WTC11 (cell line): ENCODE data around the gene KRT7. TPM values are rescaled to one million over a fixed set of nuclear protein-coding genes. Genes with fewer than 3 reads are reported as not detected.

Source experiments
- ATAC-seq: fragments of 200-7000 bp; cut with Tn5 transposase; 2 replicates; pipeline ENCODE4 v1.10.0; 2021; ENCODE audit warnings: mild to moderate bottlenecking, moderate library complexity
- CTCF ChIA-PET: fragments of 300-600 bp; sonication (Branson Sonifier 250); formaldehyde crosslinking; loops from one replicate; lab custom pipeline; 2021; ENCODE audit warnings: antibody characterized with exemption; lab: Charles Lee
- POLR2A ChIA-PET: fragments of 350-600 bp; sonication (Branson Sonifier 250); formaldehyde crosslinking; loops from one replicate; lab custom pipeline; 2021; ENCODE audit warnings: antibody characterized with exemption; lab: Charles Lee
- DNase-seq: peaks from one replicate; pipeline ENCODE4 v3.0.0; 2021; ENCODE audit warnings: low spot score
- H3K27ac Mint-ChIP-seq: 2 replicates; pipeline ENCODE4 v1.8.0; 2021; ENCODE audit warnings: mixed read lengths
- H3K27me3 Mint-ChIP-seq: 2 replicates; pipeline ENCODE4 v1.8.0; 2021; ENCODE audit warnings: low read depth, mild to moderate bottlenecking, moderate library complexity, mixed read lengths
- H3K36me3 Mint-ChIP-seq: 2 replicates; pipeline ENCODE4 v1.8.0; 2021; ENCODE audit warnings: mixed read lengths
- H3K4me1 Mint-ChIP-seq: 2 replicates; pipeline ENCODE4 v1.8.0; 2022; ENCODE audit warnings: mixed read lengths
- H3K4me3 Mint-ChIP-seq: 2 replicates; pipeline ENCODE4 v1.8.0; 2021; ENCODE audit warnings: mild to moderate bottlenecking, moderate library complexity, mixed read lengths
- H3K9me3 Mint-ChIP-seq: 2 replicates; pipeline ENCODE4 v1.8.0; 2021; ENCODE audit warnings: mixed read lengths
- AR ChIP-seq: fragments of 250-450 bp; sonication (Bioruptor Pico); IDR thresholded peaks from 2 replicates; pipeline ENCODE4 v1.9.0; 2021; ENCODE audit warnings: mild to moderate bottlenecking
- ETV6 ChIP-seq: sonication (generic); formaldehyde crosslinking; IDR thresholded peaks from 2 replicates; pipeline ENCODE4 v1.8.1; 2022; ENCODE audit warnings: mild to moderate bottlenecking, missing genetic modification reagents
- GTF2I ChIP-seq: fragments of 250-450 bp; sonication (Bioruptor Pico); conservative IDR thresholded peaks from 2 replicates; pipeline ENCODE4 v1.4.0; 2021; ENCODE audit warnings: mild to moderate bottlenecking
- HMGA2 ChIP-seq: fragments of 250-450 bp; sonication (Bioruptor Pico); IDR thresholded peaks from 2 replicates; pipeline ENCODE4 v1.4.0; 2021; ENCODE audit warnings: mild to moderate bottlenecking, moderate library complexity
- JAZF1 ChIP-seq: fragments of 250-450 bp; sonication (Bioruptor Pico); IDR thresholded peaks from 2 replicates; pipeline ENCODE4 v1.9.0; 2021; ENCODE audit warnings: moderate library complexity, mild to moderate bottlenecking, inconsistent platforms
- NFATC4 ChIP-seq: fragments of 250-450 bp; sonication (Bioruptor Pico); IDR thresholded peaks from 2 replicates; pipeline ENCODE4 v1.9.0; 2021; ENCODE audit warnings: mild to moderate bottlenecking
- NFE2L1 ChIP-seq: sonication (generic); formaldehyde crosslinking; IDR thresholded peaks from 2 replicates; pipeline ENCODE4 v1.8.1; 2023; ENCODE audit warnings: missing genetic modification reagents
- NR3C1 ChIP-seq: sonication (generic); formaldehyde crosslinking; conservative IDR thresholded peaks from 2 replicates; pipeline ENCODE4 v1.8.1; 2023; ENCODE audit warnings: low read depth, mild to moderate bottlenecking, missing genetic modification reagents
- RORB ChIP-seq: fragments of 250-450 bp; sonication (Bioruptor Pico); IDR thresholded peaks from 2 replicates; pipeline ENCODE4 v1.9.0; 2021; ENCODE audit warnings: mild to moderate bottlenecking
- SMAD3 ChIP-seq: sonication (generic); formaldehyde crosslinking; IDR thresholded peaks from 2 replicates; pipeline ENCODE4 v1.8.0; 2022; ENCODE audit warnings: missing genetic modification reagents, mild to moderate bottlenecking, borderline replicate concordance
- SMAD4 ChIP-seq: sonication (generic); formaldehyde crosslinking; IDR thresholded peaks from 2 replicates; pipeline ENCODE4 v1.8.0; 2022; ENCODE audit warnings: mild to moderate bottlenecking, missing genetic modification reagents
- TP53 ChIP-seq: sonication (generic); formaldehyde crosslinking; IDR thresholded peaks from 2 replicates; pipeline ENCODE4 v1.8.1; 2023; ENCODE audit warnings: mild to moderate bottlenecking, missing genetic modification reagents
- USF2 ChIP-seq: sonication (generic); formaldehyde crosslinking; IDR thresholded peaks from 2 replicates; pipeline ENCODE4 v1.8.1; 2023; ENCODE audit warnings: mild to moderate bottlenecking, missing genetic modification reagents, moderate library complexity
- ZNF416 ChIP-seq: fragments of 250-450 bp; sonication (Bioruptor Pico); IDR thresholded peaks from 2 replicates; pipeline ENCODE4 v1.9.0; 2021; ENCODE audit warnings: mild to moderate bottlenecking, inconsistent platforms
- ZSCAN18 ChIP-seq: fragments of 250-450 bp; sonication (Bioruptor Pico); IDR thresholded peaks from 2 replicates; pipeline ENCODE4 v2.1.2; 2022; ENCODE audit warnings: mild to moderate bottlenecking, moderate library complexity
- total RNA-seq: library from RNA; stranded (reverse); gene quantifications from 3 replicates; pipeline ENCODE4 v1.2.3, GENCODE V29; 2021
- TF ChIP-seq, protein P1 (sequence below): sonication (generic); formaldehyde crosslinking; IDR thresholded peaks from 2 replicates; pipeline ENCODE4 v1.8.1; 2023; ENCODE audit warnings: mild to moderate bottlenecking, missing genetic modification reagents, borderline replicate concordance
- TF ChIP-seq, protein P2 (sequence below): sonication (generic); formaldehyde crosslinking; IDR thresholded peaks from 2 replicates; pipeline ENCODE4 v1.8.0; 2022; ENCODE audit warnings: mild to moderate bottlenecking, missing genetic modification reagents
- TF ChIP-seq, protein P3 (sequence below): fragments of 250-450 bp; sonication (Bioruptor Pico); IDR thresholded peaks from 2 replicates; pipeline ENCODE4 v1.9.0; 2021; ENCODE audit warnings: moderate library complexity, mild to moderate bottlenecking, inconsistent platforms, borderline replicate concordance

Gene KRT7
- total RNA-seq, 1 experiment from 2014 or later = 10.6 TPM

DNA sequence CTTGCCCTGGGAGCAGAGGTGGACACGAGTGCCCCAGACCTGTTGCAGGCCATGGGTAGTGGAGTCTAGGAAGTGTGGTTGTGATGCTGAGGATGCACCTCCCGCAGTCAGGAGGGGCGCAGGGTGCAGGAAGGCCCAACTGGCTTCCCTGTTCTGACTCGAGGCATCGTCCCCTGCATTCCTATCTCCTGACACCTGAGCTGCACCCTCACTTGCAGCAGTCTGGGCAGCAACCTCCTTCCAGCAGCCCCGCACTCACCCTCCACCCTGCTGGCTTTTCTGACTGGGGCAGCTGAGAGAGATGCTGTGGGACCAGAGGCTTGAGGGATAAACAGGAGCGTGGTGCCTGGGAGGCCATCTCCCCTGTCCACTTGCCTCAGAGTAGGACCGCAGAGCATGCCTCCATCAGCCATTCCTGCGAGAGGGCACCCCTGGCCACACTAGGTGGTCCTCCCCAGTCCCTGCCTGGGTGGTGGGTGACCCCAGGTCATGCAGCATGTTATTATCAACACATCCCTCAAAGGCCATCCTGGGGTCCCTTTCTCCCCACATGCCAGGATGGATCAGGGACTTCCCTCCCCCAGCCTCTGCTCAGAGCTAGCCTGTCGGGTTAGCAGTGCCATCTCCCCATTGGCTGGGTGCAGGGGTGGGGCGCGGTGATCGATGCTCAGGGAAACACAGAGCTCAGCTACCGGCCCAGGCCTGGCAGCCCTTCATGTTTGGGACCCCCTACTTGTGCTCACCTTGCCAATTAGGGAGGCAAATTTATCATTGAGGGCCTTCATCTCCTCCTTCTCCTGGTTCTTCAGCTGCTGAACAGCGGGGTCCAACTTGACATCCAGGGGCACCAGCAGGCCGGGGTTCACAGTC, 41.9 kb upstream of the KRT7 start (continued):
- TF ChIP-seq NFATC4 (CRISPR knock-in tag) (no peak), RORB (CRISPR knock-in tag) (no peak), ZNF416 (CRISPR knock-in tag) (no peak), GTF2I (CRISPR knock-in tag) (no peak), USF2 (no peak)

DNA sequence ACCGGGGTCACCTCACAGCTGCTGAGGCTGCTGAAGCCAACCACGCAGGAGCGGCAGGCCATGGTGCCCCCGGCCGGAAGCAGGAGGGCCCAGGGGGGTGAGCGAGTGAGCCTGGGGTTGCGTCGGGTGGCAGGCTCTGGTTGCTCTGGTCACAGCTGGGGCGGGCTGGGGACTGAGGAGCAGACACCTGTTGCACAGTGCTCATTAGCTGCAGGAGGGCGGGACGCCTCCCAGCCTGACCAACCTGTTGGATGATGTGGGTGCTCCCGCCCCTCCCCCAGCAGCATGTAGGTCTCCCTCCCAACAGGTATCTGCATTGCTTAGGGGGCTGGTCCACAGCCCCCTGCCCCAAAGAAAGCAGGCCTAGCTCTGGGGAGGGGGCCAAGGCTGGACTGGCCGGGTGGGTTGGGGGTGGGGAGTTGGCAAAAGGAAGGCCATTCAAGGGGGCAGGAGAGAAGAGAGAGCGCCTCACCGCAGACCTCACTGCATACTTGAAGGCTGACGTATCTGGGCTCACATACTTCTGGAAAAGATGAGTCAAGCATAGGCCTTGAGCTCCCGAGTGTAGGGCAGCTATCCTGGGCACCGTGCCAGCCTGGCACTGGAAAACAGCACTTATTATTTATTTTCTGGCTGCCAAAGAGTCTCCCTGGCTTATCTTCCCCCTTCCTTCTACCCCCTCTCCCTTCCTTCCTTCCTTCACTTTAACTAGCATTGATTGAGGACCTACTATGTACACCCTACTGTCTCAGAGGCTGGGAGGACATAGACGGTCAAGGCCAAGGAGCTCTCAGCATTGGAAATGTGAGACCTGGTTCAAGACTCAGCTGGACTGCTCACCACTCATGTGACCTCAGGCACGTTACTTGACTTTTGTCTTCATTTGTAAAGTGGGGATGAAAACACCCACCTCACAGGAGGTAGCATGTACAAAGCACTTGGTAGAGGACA, 40.9 kb upstream of the KRT7 start, which contains the start of gene KRT80:
KRT80 (minus strand) TSS at position 174 of the 951 bp plus-strand sequence; CDS start at position 62, 112 bp downstream.
- H3K27ac Mint-ChIP-seq = no peak within 1 kb of the TSS
- H3K27me3 Mint-ChIP-seq = no peaks in the 10 kb centered on the region
- ChIA-PET POLR2A (interaction anchor here (0.6 kb wide), 1 partner anchor 94 kb away, joined by 5 read pairs; no protein-coding TSS in a partner anchor), CTCF (interaction anchor here (0.7 to 4.0 kb wide), 11 partner anchors 11 to 686 kb away, joined by 3 to 20 read pairs (median 4); no protein-coding TSS in a partner anchor)
- no peak for ATAC-seq
- no peak for DNase-seq
- H3K9me3 Mint-ChIP-seq = no peaks in the 10 kb centered on the region
- no peak within 1 kb of the TSS for H3K4me3 Mint-ChIP-seq
- H3K4me1 Mint-ChIP-seq = peaks cover 11% of the 10 kb centered on the region
- H3K36me3 Mint-ChIP-seq = no peaks in the 10 kb centered on the region
- TF ChIP-seq ZSCAN18 (no peak), ETV6 (CRISPR knock-in tag) (no peak), NR3C1 (no peak), HMGA2 (CRISPR knock-in tag) (no peak), SMAD3 (CRISPR knock-in tag) (no peak), SMAD4 (no peak), AR (CRISPR knock-in tag) (no peak), ZNF416 (CRISPR knock-in tag) (no peak), TP53 (CRISPR knock-in tag) (no peak), USF2 (no peak), JAZF1 (no peak), NFE2L1 (CRISPR knock-in tag) (no peak), NFATC4 (CRISPR knock-in tag) (no peak)
- TF ChIP-seq, protein P1, sequence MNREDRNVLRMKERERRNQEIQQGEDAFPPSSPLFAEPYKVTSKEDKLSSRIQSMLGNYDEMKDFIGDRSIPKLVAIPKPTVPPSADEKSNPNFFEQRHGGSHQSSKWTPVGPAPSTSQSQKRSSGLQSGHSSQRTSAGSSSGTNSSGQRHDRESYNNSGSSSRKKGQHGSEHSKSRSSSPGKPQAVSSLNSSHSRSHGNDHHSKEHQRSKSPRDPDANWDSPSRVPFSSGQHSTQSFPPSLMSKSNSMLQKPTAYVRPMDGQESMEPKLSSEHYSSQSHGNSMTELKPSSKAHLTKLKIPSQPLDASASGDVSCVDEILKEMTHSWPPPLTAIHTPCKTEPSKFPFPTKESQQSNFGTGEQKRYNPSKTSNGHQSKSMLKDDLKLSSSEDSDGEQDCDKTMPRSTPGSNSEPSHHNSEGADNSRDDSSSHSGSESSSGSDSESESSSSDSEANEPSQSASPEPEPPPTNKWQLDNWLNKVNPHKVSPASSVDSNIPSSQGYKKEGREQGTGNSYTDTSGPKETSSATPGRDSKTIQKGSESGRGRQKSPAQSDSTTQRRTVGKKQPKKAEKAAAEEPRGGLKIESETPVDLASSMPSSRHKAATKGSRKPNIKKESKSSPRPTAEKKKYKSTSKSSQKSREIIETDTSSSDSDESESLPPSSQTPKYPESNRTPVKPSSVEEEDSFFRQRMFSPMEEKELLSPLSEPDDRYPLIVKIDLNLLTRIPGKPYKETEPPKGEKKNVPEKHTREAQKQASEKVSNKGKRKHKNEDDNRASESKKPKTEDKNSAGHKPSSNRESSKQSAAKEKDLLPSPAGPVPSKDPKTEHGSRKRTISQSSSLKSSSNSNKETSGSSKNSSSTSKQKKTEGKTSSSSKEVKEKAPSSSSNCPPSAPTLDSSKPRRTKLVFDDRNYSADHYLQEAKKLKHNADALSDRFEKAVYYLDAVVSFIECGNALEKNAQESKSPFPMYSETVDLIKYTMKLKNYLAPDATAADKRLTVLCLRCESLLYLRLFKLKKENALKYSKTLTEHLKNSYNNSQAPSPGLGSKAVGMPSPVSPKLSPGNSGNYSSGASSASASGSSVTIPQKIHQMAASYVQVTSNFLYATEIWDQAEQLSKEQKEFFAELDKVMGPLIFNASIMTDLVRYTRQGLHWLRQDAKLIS (CRISPR knock-in tag) = no peak
- TF ChIP-seq, protein P2, sequence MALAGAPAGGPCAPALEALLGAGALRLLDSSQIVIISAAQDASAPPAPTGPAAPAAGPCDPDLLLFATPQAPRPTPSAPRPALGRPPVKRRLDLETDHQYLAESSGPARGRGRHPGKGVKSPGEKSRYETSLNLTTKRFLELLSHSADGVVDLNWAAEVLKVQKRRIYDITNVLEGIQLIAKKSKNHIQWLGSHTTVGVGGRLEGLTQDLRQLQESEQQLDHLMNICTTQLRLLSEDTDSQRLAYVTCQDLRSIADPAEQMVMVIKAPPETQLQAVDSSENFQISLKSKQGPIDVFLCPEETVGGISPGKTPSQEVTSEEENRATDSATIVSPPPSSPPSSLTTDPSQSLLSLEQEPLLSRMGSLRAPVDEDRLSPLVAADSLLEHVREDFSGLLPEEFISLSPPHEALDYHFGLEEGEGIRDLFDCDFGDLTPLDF (CRISPR knock-in tag) = no peak
- TF ChIP-seq, protein P3, sequence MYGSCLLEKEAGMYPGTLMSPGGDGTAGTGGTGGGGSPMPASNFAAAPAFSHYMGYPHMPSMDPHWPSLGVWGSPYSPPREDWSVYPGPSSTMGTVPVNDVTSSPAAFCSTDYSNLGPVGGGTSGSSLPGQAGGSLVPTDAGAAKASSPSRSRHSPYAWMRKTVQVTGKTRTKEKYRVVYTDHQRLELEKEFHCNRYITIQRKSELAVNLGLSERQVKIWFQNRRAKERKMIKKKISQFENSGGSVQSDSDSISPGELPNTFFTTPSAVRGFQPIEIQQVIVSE (CRISPR knock-in tag) = no peak
